Neural progenitor cell (in vitro differentiated cells): ENCODE data around the gene MID1.

Experiments used
- EZH2 ChIP-seq: fragments of 200-600 bp; sonication (generic); IDR thresholded peaks from 2 replicates; pipeline ENCODE4 v1.6.1; 2017; ENCODE audit warnings: antibody characterized with exemption, mild to moderate bottlenecking, moderate library complexity
- EZH2phosphoT487 ChIP-seq: fragments of 200-600 bp; sonication (generic); IDR thresholded peaks from 2 replicates; pipeline ENCODE4 v1.6.1; 2017; ENCODE audit warnings: antibody characterized with exemption
- TF ChIP-seq, protein P1 (sequence below): fragments of 200-600 bp; sonication (generic); IDR thresholded peaks from 2 replicates; pipeline ENCODE4 v1.5.1; 2017; ENCODE audit warnings: antibody characterized with exemption, mild to moderate bottlenecking

GRCh38 chrX:10649265-10649664 lies 28.9 kb upstream of the MID1 start:
- TF ChIP-seq EZH2 (no peak), EZH2phosphoT487 (no peak)
- TF ChIP-seq, protein P1, sequence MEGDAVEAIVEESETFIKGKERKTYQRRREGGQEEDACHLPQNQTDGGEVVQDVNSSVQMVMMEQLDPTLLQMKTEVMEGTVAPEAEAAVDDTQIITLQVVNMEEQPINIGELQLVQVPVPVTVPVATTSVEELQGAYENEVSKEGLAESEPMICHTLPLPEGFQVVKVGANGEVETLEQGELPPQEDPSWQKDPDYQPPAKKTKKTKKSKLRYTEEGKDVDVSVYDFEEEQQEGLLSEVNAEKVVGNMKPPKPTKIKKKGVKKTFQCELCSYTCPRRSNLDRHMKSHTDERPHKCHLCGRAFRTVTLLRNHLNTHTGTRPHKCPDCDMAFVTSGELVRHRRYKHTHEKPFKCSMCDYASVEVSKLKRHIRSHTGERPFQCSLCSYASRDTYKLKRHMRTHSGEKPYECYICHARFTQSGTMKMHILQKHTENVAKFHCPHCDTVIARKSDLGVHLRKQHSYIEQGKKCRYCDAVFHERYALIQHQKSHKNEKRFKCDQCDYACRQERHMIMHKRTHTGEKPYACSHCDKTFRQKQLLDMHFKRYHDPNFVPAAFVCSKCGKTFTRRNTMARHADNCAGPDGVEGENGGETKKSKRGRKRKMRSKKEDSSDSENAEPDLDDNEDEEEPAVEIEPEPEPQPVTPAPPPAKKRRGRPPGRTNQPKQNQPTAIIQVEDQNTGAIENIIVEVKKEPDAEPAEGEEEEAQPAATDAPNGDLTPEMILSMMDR = no peak
